ENCODE results near the gene MACROH2A2.
"Not testable (repeated sequence)": the region's sequence is repeated elsewhere in the genome, so short reads cannot be mapped to it uniquely, and the experiment has no call there.

The MACROH2A2 gene

DNA sequence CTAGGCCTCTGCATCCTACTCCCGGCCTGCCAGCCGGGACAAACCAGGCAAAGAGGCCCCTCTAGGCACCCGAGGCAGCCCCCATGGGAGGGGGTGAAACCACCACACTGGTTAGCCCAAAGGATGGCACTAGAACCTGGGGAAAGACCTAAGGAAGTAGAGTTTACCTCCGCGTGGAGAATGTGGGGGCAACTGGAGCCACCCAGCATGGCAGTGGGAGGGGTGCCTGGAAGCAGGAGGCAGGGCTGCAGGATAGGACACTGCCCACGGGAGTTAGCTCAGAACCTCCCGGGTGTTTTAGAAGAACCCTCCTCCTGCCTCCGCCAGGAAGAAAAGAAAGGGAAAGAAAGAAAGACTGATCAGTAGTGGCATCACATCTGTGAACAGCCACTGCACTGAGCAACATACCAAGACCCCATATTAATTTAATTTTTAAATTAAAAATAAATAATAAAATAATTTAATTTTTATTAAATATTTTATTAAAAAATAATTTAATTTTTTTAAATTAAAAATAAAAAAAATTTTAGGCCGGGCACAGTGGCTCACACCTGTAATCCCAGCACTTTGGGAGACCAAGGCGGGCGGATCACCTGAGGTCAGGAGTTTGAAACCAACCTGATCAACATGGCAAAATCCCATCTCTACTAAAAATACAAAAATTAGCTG is 68.8 kb downstream of the MACROH2A2 start:
- no peak for DNase-seq (ENCODE audit: low read depth)
- peaks cover 73% of the 10 kb centered on the region for H3K36me3 ChIP-seq (ENCODE audit: control insufficient read depth, insufficient read depth, low read length, severe bottlenecking)
- H3K4me1 ChIP-seq (ENCODE audit: control insufficient read depth, insufficient read depth, low read length): peaks cover 43% of the 10 kb centered on the region
- H3K27me3 ChIP-seq (replicated peaks; ENCODE audit: control insufficient read depth, insufficient read depth, low read length): no peaks in the 10 kb centered on the region
- no peak overlapping the region for H3K9ac ChIP-seq (ENCODE audit: low read length)
- H3K4me3 ChIP-seq (ENCODE audit: low read length): no peak overlapping the region
- no peaks in the 10 kb centered on the region for H3K9me3 ChIP-seq (ENCODE audit: control insufficient read depth, low read length)

DNA sequence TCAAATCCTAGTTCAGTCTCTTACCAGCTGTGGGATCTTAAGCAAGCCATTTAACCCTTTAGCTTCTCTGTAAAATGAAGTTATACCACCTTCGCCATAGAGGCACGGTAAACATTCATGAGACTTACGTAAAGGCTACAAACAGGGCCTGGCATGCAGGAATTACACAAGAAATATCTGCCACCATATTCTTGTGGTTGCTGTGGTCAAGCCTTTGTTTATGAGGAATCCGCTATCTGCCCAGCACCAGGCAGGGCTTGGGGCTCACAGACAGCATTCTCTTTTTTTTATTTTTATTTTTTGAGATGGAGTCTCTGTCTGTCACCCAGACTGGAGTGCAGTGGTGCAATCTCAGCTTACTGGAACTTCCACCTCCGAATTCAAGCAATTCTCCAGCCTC is 70.1 kb downstream of the MACROH2A2 start:
- no peak overlapping the region for H3K9ac ChIP-seq (ENCODE audit: low read length)
- no peaks in the 10 kb centered on the region for H3K27me3 ChIP-seq (replicated peaks; ENCODE audit: control insufficient read depth, insufficient read depth, low read length)
- H3K9me3 ChIP-seq (ENCODE audit: control insufficient read depth, low read length): no peaks in the 10 kb centered on the region
- H3K36me3 ChIP-seq (ENCODE audit: control insufficient read depth, insufficient read depth, low read length, severe bottlenecking): peaks cover 68% of the 10 kb centered on the region
- DNase-seq (ENCODE audit: low read depth): no peak
- H3K4me3 ChIP-seq (ENCODE audit: low read length): no peak overlapping the region
- H3K4me1 ChIP-seq (ENCODE audit: control insufficient read depth, insufficient read depth, low read length): peaks cover 55% of the 10 kb centered on the region

DNA sequence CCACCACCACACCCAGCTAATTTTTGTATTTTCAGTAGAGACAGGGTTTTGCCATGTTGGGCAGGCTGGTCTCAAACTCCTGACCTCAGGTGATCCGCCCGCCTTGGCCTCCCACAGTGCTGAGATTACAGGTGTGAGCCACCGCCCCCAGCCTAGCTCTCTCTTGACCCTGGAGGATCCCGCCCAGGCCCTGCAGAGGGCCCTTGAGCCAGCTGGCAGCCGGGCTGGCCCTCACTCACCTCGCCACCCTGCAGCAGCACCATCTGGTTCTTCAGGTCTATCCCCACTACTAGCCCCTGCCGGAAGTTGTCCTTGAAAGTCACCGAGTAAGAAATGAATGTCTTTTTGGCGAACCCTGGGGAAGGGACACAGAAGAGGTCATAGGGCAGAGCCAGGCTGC is 70.5 kb downstream of the MACROH2A2 start:
- H3K4me3 ChIP-seq (ENCODE audit: low read length); H3K9ac ChIP-seq (ENCODE audit: low read length); DNase-seq (ENCODE audit: low read depth); H3K27me3 ChIP-seq (replicated peaks; ENCODE audit: control insufficient read depth, insufficient read depth, low read length); H3K9me3 ChIP-seq (ENCODE audit: control insufficient read depth, low read length): not testable (repeated sequence)
- Histone ChIP-seq H3K4me1 (ENCODE audit: control insufficient read depth, insufficient read depth, low read length) (peaks cover 55% of the 10 kb centered on the region), H3K36me3 (ENCODE audit: control insufficient read depth, insufficient read depth, low read length, severe bottlenecking) (peaks cover 68% of the 10 kb centered on the region)

DNA sequence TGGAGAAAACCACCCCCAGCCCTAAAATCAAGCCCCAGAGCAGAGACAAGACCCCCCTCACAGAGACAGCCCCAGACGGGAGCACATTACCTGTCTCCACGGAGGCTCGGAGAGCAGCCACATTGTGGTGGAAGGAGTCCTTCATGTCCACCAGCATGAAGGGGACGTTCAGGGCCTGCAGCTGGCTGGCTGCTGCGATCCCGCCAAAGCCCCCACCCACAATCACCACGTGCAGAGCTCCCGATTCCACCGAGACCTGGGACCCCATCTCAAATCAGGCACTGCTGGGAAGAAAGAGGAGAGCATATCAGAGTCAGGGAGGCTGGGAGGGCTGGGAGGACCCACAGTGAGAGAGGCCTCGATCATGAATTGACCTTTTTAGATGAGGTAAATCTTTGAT is 71.2 kb downstream of the MACROH2A2 start:
- H3K4me3 ChIP-seq (ENCODE audit: low read length): no peak overlapping the region
- no peaks in the 10 kb centered on the region for H3K27me3 ChIP-seq (replicated peaks; ENCODE audit: control insufficient read depth, insufficient read depth, low read length)
- H3K4me1 ChIP-seq (ENCODE audit: control insufficient read depth, insufficient read depth, low read length): peaks cover 55% of the 10 kb centered on the region
- H3K9ac ChIP-seq (ENCODE audit: low read length): no peak overlapping the region
- DNase-seq (ENCODE audit: low read depth): no peak
- H3K9me3 ChIP-seq (ENCODE audit: control insufficient read depth, low read length): no peaks in the 10 kb centered on the region
- H3K36me3 ChIP-seq (ENCODE audit: control insufficient read depth, insufficient read depth, low read length, severe bottlenecking): peaks cover 68% of the 10 kb centered on the region

DNA sequence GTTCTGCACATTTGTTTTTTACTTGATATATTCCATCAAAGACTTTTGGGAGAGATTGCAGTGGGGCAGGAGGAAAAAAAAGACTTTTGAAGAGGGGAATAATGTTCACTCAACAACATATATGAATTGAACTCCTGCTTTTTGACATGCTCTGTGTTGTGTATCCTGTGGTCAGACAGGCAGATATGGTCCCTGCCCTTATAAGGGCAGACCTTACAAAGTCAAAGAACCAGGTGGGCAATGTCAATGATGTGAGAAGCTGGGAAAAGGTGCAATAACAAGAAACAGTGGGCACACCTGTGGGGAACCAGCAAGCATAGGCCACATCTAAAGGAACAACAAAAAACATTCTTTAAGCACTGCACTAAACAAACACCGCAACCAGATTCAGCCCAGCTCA is 71.8 kb downstream of the MACROH2A2 start:
- no peaks in the 10 kb centered on the region for H3K9me3 ChIP-seq (ENCODE audit: control insufficient read depth, low read length)
- no peak overlapping the region for H3K4me3 ChIP-seq (ENCODE audit: low read length)
- peaks cover 55% of the 10 kb centered on the region for H3K4me1 ChIP-seq (ENCODE audit: control insufficient read depth, insufficient read depth, low read length)
- H3K9ac ChIP-seq (ENCODE audit: low read length): no peak overlapping the region
- H3K36me3 ChIP-seq (ENCODE audit: control insufficient read depth, insufficient read depth, low read length, severe bottlenecking): peaks cover 65% of the 10 kb centered on the region
- no peaks in the 10 kb centered on the region for H3K27me3 ChIP-seq (replicated peaks; ENCODE audit: control insufficient read depth, insufficient read depth, low read length)
- no peak for DNase-seq (ENCODE audit: low read depth)

DNA sequence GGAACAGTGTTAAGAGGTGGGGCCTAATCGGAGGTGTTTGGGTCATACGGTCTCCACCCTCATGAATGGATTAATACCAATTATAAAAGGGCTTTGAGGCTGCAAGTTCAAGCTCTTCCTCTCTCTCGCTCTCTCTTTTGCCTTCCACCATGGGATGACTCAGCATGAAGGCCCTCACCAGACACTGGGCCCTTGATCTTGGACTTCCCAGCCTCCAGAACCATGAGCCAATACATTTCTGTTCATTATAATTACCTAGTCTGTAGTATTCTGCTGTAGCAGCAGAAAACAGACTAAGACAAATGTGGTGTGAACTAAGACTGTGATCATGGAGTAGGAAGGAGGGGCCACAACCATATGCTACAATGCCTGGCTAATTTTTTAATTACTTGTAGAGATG is 72.3 kb downstream of the MACROH2A2 start:
- Histone ChIP-seq H3K36me3 (ENCODE audit: control insufficient read depth, insufficient read depth, low read length, severe bottlenecking) (peaks cover 60% of the 10 kb centered on the region), H3K27me3 (replicated peaks; ENCODE audit: control insufficient read depth, insufficient read depth, low read length) (no peaks in the 10 kb centered on the region), H3K9me3 (ENCODE audit: control insufficient read depth, low read length) (no peaks in the 10 kb centered on the region), H3K4me1 (ENCODE audit: control insufficient read depth, insufficient read depth, low read length) (peaks cover 60% of the 10 kb centered on the region), H3K9ac (ENCODE audit: low read length) (no peak overlapping the region), H3K4me3 (ENCODE audit: low read length) (no peak overlapping the region)
- DNase-seq (ENCODE audit: low read depth): no peak

DNA sequence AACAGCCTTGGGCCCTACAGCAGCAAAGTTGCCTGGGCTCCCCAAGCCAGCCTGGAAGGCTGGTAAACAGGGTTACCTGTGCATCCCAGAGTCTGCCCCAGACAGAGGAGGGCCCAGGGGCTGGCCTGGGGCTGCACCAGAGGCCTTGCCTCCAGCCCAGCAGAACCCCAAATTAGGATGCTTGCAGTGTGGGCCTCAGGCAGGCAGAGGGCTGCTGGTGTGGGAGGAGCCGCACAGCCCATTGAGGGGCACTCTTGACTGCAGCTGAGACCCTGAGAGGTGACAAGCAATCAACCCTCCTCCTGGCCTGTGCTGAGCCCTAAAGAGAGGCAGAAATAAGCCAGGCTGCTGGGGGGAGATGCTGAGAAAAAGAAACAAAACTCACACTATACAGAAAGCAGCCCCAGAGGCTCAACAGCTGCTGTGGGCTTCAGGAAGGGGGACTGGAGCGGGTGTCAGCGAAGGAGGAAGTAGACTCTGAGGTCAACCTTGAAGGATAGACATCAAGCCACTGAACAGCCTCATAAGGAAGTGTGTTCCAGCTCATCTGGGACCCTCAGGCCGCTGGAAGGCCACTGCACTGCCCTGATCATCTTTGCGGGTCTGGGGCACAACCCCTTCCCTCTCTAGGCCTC is 73.4 kb downstream of the MACROH2A2 start:
- peak overlapping the region; percentile 44 for H3K9ac ChIP-seq (ENCODE audit: low read length)
- H3K4me1 ChIP-seq (ENCODE audit: control insufficient read depth, insufficient read depth, low read length): peaks cover 69% of the 10 kb centered on the region
- no peaks in the 10 kb centered on the region for H3K9me3 ChIP-seq (ENCODE audit: control insufficient read depth, low read length)
- H3K27me3 ChIP-seq (replicated peaks; ENCODE audit: control insufficient read depth, insufficient read depth, low read length): no peaks in the 10 kb centered on the region
- no peak for DNase-seq (ENCODE audit: low read depth)
- peaks cover 49% of the 10 kb centered on the region for H3K36me3 ChIP-seq (ENCODE audit: control insufficient read depth, insufficient read depth, low read length, severe bottlenecking)
- H3K4me3 ChIP-seq (ENCODE audit: low read length): no peak overlapping the region

DNA sequence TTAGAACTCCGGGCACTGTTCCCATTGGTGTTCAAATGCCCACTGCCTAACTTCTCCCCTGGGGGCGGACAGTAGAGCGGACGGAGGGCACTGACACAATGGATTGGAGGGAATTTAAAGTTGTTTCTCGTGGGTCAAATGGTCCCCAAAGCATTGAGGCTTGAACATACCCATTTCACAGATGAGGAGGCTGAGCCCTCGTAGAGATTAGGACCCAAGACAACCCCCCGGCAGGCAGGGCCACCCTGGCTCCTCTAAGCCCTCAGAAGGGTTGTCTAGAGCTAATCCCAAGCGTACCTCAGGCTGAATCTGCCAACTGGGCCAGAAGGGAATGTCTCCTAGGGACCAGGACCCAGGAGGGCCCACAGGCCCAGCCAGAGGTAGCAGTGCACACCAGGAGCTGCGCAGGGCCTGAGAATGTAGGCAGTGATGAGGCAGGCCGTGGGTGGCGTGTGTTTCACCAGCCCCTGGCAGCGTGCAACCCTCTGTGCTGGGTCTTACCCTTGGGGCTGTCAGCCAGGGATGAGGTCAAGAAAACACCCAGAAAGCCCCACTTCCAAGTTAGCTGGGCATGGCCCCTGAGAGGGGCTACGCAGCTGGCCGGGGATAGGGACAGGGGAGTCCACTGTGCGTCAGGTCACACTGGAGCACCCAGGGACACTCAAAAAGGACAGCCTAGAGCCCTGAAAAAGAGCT is 74.2 kb downstream of the MACROH2A2 start:
- peak overlapping the region; percentile 75 for H3K9ac ChIP-seq (ENCODE audit: low read length)
- H3K27me3 ChIP-seq (replicated peaks; ENCODE audit: control insufficient read depth, insufficient read depth, low read length): no peaks in the 10 kb centered on the region
- H3K36me3 ChIP-seq (ENCODE audit: control insufficient read depth, insufficient read depth, low read length, severe bottlenecking): peaks cover 44% of the 10 kb centered on the region
- DNase-seq (ENCODE audit: low read depth): no peak
- no peaks in the 10 kb centered on the region for H3K9me3 ChIP-seq (ENCODE audit: control insufficient read depth, low read length)
- H3K4me3 ChIP-seq (ENCODE audit: low read length): no peak overlapping the region
- H3K4me1 ChIP-seq (ENCODE audit: control insufficient read depth, insufficient read depth, low read length): peaks cover 77% of the 10 kb centered on the region

DNA sequence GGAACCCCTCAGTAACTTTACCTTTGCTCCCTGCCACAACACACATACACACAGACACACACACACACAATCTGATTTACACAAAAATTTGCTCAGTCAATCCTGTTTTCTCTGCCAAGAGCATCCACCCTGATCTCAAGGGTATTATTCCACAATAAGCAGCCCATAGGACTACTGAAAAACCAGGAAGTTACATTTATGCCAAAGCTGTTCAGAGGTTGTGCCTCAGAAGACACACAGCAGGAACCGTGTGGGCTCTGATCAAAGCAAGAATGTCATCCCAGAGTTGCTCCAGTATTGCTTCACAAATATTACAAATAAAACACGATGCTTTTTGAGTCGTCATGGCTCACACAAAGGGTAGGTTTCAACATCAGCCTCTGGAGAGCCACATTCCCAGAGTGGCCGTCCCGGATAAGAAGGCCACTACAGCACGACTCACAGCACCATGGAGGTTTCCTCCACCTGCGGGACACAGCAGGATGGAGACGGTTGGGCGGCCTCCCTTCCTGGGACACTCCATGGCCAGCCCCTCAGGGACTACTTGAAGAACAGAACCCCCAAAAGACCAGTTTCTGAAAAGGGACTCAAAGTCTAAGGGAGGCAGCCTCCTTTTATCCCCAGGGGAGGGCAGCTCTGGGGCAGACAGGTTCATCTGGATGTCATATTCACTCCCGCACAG is 78.4 kb downstream of the MACROH2A2 start:
- peak overlapping the region; percentile 95 for H3K9ac ChIP-seq (ENCODE audit: low read length)
- H3K4me1 ChIP-seq (ENCODE audit: control insufficient read depth, insufficient read depth, low read length): peaks cover 61% of the 10 kb centered on the region
- no peaks in the 10 kb centered on the region for H3K9me3 ChIP-seq (ENCODE audit: control insufficient read depth, low read length)
- peaks cover 24% of the 10 kb centered on the region for H3K36me3 ChIP-seq (ENCODE audit: control insufficient read depth, insufficient read depth, low read length, severe bottlenecking)
- no peaks in the 10 kb centered on the region for H3K27me3 ChIP-seq (replicated peaks; ENCODE audit: control insufficient read depth, insufficient read depth, low read length)
- DNase-seq (ENCODE audit: low read depth): peak; percentile 68
- H3K4me3 ChIP-seq (ENCODE audit: low read length): peak overlapping the region; percentile 86

DNA sequence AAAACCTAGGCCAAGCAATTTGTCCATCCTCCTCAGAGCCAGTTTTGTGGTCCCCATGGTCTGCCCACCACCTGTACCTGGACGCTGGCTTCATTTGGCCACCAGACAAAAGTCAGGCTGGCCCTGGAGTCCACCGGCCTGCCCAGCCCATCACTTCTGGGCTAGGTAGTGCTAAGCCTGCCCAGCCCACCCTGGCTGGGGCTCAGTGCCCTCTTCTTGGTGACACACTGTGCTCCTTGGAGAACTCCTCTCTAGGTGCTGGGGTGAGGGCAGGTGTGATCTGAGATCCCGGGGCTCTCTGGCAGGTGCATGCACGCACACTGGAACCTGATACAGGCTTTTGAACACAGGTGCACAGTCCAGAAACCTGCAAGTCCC is 78.9 kb downstream of the MACROH2A2 start:
- Histone ChIP-seq H3K9me3 (ENCODE audit: control insufficient read depth, low read length) (no peaks in the 10 kb centered on the region), H3K4me3 (ENCODE audit: low read length) (peak overlapping the region; percentile 86), H3K4me1 (ENCODE audit: control insufficient read depth, insufficient read depth, low read length) (peaks cover 56% of the 10 kb centered on the region), H3K9ac (ENCODE audit: low read length) (peak overlapping the region; percentile 95), H3K36me3 (ENCODE audit: control insufficient read depth, insufficient read depth, low read length, severe bottlenecking) (peaks cover 21% of the 10 kb centered on the region), H3K27me3 (replicated peaks; ENCODE audit: control insufficient read depth, insufficient read depth, low read length) (no peaks in the 10 kb centered on the region)
- DNase-seq (ENCODE audit: low read depth): no peak

Data from adipocyte (in vitro differentiated cells).